ENCODE data around the gene INHBA.

The INHBA gene

DNA sequence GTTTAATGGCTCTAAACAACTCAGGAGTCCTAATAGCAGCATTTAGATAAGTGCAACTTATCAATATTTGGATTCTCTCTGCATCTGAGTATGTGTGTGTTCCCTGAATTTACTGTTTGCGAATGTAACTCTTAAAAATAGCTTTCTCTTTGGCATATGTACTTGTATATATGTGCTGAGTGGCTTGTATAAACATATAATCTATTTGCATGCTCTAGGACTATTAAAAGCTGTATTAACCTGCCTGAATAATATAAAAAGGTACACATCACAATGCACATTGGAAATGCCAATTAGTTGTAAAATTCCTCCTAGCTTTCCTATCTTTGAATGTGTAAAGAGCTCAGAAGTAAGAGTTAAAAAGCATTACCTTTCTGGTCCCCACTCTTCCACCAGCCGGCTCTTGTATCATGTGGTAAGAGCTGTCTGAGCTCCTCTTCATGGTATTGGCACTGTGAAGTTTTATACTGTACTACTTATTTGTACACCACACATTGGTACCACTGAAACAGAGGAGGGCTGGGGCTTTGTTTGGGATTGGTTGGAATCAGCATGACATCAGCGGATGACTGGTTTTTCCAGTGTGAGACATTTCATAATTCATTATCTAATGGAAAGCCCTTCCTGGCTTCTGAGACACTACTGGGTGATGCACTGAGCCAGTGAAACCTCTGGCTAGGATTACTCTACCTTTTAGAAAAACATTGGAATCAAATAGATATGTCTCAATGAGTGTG is at the start of gene INHBA:
INHBA (minus strand) TSS at position 456 of the 737 bp plus-strand sequence. CDS start 2,716 bp downstream, outside the sequence.
- DNase-seq (ENCODE audit: low read depth, low spot score) = no peak

DNA sequence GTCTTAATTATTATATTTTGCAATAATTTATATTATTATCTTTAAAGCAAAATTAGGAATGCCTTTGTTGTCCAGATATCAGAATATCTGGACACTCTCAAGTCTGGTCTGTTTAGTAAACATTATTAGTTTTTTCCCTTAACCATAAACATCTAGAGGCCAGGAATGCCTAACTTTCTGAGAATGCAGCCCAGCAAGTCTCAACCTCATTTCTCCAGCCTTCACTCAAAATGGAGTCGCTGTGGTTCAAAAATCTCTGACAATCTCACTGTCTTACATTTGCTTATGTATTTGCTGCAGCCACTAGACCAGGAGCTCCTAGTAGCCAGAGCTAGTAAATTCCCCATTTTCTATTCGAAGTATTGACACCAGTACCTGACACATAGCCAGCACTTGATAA is 49.7 kb upstream of the INHBA start:
- DNase-seq (ENCODE audit: low read depth, low spot score) = no peak

DNA sequence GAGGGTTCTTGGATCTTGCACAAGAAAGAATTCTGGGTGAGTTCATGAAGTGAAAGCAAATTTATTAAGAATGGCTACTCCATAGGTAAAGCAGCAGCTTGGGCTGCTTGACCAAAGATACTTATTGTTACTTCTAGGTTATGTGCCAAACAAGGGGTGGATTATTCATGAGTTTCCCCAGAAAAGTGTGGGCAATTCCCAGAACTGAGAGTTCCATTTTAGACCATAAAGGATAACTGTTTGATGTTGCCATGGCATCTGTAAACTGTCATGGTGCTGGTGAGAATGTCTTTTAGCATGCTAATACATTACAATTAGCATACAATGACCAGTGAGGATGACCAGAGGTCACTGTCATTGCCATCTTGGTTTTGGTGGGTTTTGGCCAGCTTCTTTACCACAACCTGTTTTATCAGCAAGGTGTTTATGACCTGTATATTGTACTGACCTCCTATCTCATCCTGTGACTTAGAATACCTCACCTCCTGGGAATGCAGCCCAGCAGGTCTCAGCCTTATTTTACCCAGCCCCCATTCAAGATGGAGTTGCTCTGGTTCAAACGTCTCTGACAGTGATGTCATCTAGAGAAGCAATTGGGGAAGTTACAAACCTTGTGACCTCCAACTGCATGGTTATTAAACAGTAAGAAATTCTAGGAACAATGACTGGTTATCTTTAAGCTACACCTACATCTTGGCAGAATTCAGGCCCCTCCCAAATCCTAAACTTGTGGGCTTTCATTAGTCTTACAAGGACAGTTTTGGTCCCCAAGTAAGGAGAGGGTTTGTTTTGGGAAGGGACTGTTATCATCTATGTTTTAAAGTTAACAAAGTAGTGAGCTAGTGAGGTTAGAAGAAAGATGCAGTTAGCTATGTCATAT is 48.0 kb upstream of the INHBA start:
- no peak for DNase-seq (ENCODE audit: low read depth, low spot score)

DNA sequence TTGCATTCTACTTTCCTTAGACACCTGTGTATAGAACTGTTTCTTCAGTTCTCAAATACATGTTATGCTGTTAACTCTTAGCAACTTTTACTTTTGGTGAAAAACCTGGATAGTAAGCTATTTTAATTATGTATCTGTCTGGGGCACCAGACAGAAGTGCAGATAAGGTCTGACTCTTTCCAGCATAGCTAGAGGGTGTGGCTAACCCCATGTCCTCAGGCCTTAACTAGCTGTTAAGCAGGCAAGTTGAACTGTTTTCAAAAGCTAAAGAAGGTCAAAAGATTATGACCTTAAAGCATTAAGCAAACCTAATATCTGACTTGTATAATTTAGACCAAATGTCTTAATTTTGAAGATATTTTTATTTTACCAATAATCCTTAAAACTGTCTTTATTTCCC is 45.1 kb upstream of the INHBA start:
- no peak for DNase-seq (ENCODE audit: low read depth, low spot score)

GRCh38 chr7:41745451-41745850 is 42.6 kb upstream of the INHBA start:
- no peak for DNase-seq (ENCODE audit: low read depth, low spot score)

- no peak for DNase-seq (ENCODE audit: low read depth, low spot score)
These were observed 41.3 kb upstream of the INHBA start for GRCh38 chr7:41744161-41744560.

GRCh38 chr7:41742401-41743020 is 39.6 kb upstream of the INHBA start:
- no peak for DNase-seq (ENCODE audit: low read depth, low spot score)

GRCh38 chr7:41738806-41739205 is 35.9 kb upstream of the INHBA start:
- no peak for DNase-seq (ENCODE audit: low read depth, low spot score)

DNA sequence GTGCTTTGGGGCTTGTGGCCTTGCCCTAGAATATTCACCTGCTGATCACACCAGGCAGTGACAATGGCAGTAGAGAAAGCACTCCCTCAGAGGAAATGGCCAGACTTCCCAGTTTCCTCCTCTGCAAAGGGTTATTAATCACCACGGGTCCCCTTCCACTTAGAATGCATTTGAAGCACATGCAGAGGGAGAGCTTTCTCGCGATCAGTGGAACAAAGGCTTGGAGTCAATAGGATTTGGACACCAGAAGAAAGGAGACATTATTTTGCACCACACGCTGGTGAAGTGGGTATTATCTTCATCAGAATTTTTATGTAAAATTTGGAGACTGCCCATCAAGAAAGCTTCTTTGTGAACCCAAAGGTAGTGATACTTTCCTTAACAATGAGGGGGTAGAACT is 35.4 kb upstream of the INHBA start:
- no peak for DNase-seq (ENCODE audit: low read depth, low spot score)

DNA sequence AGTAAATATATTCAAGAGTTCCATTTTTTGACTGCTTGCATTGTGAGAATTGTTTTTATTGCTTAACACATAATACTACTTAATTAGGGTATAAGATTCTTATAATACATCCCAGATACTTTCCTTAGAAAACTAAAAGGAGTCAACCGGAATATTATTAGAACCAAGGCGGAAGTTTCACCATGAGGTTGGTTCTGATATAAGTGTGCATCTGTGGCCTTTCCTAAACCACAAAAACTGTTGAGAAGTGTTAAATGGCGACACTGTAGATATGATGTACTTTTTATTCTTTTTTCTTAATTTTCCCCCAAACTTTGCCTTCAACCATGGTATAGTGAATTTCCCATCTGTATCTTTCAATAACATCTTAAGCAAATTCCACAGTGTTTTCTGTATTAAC is 32.3 kb upstream of the INHBA start:
- DNase-seq (ENCODE audit: low read depth, low spot score) = no peak

- DNase-seq (ENCODE audit: low read depth, low spot score) = no peak
These were observed 30.0 kb upstream of the INHBA start for GRCh38 chr7:41732843-41733306.

DNA sequence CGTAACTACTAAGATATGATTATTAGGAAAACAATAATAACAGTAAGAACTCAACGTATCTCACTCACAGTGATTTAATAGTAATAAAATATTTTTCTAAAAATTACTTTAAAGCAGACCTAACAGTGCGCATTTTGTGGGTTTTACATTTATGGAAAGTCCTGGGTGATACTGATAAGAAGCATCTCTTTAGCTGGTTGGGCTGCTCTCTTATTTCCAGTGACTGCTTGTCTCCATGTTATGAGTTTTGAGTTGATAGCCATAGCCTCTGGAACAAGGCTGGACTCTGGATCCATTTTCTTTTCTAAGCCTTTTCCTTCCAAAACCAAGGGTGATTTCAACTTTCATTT is 29.5 kb upstream of the INHBA start:
- no peak for DNase-seq (ENCODE audit: low read depth, low spot score)

GRCh38 chr7:41731493-41732435 is 28.9 kb upstream of the INHBA start:
- no peak for DNase-seq (ENCODE audit: low read depth, low spot score)

GRCh38 chr7:41730668-41731067 is 27.8 kb upstream of the INHBA start:
- DNase-seq (ENCODE audit: low read depth, low spot score) = no peak

- DNase-seq (ENCODE audit: low read depth, low spot score) = no peak
These were observed 27.3 kb upstream of the INHBA start for GRCh38 chr7:41730161-41730560.

DNA sequence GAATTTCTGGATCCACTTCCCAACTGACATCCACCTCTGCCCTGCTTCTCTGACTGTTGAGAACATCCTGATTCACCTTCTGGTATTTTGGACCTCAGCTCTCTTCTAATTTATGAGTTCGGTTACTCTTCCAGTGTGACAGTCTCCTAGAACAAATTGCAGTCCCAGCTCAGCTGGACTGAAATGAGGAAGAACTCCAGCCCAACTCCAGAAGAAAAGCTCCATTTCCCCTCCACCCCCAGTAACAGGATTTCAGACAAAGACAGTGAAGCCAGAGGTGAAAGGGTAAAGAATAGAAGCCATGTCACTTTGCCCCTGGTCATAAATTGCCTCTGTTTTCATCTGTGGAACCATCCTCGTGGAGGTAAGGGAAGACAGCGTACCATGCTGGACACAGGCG is 26.2 kb upstream of the INHBA start:
- no peak for DNase-seq (ENCODE audit: low read depth, low spot score)

GRCh38 chr7:41725013-41725412 is 22.1 kb upstream of the INHBA start:
- no peak for DNase-seq (ENCODE audit: low read depth, low spot score)

GRCh38 chr7:41720886-41721285 is 18.0 kb upstream of the INHBA start:
- DNase-seq (ENCODE audit: low read depth, low spot score) = no peak

GRCh38 chr7:41720046-41720445 is 17.2 kb upstream of the INHBA start:
- no peak for DNase-seq (ENCODE audit: low read depth, low spot score)

GRCh38 chr7:41716691-41717090 is 13.8 kb upstream of the INHBA start:
- no peak for DNase-seq (ENCODE audit: low read depth, low spot score)

DNA sequence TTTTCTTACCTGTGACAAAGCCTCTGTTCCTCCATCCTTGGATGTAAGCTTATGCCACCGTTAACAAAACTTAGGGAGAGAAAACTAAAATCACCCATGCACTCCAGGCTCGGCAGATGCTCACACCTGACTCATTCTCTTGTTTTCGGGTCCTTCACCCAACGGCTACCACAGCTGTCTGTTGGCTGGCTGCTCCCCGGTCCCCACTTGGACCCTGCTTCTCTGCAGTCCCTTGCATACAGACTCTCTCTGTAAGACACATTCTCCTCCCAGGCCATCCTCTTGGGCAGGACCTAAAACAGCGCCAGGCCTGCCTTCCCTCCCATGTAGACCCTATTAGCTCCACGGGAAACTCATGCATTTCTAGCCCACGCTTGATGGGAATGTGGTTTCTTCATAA is 12.1 kb upstream of the INHBA start:
- no peak for DNase-seq (ENCODE audit: low read depth, low spot score)

All from iPS DF 19.7 (cell line).